Thyroid gland (tissue), 4 donors: ENCODE measurements around the gene REC8.
A peak's percentile ranks its signal among the peaks of the same experiment; 100 is the strongest.

Source experiments
- CTCF ChIP-seq, 6 experiments: fragments of 200-600 bp in 3 of 6; fragments of 450-650 bp in 3 of 6; sonication (generic) in 3 of 6; IDR thresholded peaks; one replicate each; pipeline ENCODE4 v1.5.1; 2016 to 2019; ENCODE audit warnings: antibody characterized with exemption in 6 of 6, mild to moderate bottlenecking in 2 of 6, inconsistent platforms in 1 of 6, moderate library complexity in 1 of 6
- POLR2A ChIP-seq, 2 donors: fragments of 450-650 bp; IDR thresholded peaks; one replicate each; pipeline ENCODE4 v1.6.1; 2017; ENCODE audit warnings: antibody characterized with exemption in 2 of 2, mild to moderate bottlenecking in 2 of 2, moderate library complexity in 1 of 2

- TF ChIP-seq CTCF (IDR thresholded peaks at IDR 0.05) (no peak), POLR2A (IDR thresholded peaks at IDR 0.05) (peak; percentile 29 to 71)
Observed at GRCh38 chr14:24135834-24136683, 35.8 kb upstream of the REC8 start, which contains the start of gene PSME1.
